ENCODE measurements around the gene DNAL1. TPM values are rescaled to one million over a fixed set of nuclear protein-coding genes. Genes with fewer than 3 reads are reported as not detected.

DNAL1 gene
- total RNA-seq, result 16.6 TPM
- long read RNA-seq, full-length matches to known transcripts, result 1 of 5 reads
- long read RNA-seq, partial matches to known transcripts, result 0 of 5 reads
- long read RNA-seq, other reads (novel, unspliced or antisense), result 4 of 5 reads

DNA sequence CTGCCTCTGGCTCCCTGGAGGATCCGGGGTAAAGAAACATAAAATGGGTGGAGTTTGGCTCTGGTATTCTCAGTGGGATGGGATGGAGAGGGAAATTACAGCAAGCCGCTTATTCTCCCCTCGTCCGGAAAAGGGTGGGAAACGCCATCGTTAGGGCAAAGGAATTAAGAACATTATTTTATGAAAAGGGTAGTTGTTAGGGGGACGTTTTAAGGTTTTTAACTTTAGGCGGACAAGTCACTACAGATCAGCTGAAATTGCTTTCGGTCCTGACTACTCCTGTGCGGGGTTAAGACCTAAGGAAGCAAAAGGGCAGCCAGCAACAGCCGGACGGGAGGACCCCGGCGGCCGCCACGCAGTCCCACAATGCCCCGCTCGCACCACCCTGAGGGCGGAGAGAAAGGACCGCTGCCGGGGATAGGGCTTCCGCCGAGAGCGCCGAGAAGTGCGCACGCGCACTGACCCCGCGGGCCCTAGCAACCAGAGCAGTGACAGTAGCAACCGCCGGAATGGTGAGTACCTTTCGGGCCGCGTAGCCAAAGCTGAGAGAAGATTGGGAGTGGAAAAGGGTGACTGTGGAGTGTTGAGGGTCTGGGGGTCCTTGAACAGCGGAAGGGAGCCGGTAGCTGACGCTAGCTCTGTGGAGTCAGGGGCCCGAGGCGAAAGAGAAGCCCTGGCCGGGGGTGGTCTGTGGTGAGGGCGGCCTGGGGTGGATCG is at the start of gene DNAL1:
DNAL1 (plus strand) TSS at position 456 of the 717 bp plus-strand sequence; CDS start at position 510, 54 bp downstream.
- H3K27ac ChIP-seq, result peak within 1 kb of the TSS; percentile 82
- intact Hi-C loops (cut with DNase I), result no loop called here
- H3K4me3 ChIP-seq, result peak within 1 kb of the TSS; percentile 72
- ATAC-seq, result peak; percentile 100
- H3K4me1 ChIP-seq, result peaks cover 6% of the 10 kb centered on the region
- H3K27me3 ChIP-seq, result no peaks in the 10 kb centered on the region
- no peak for TF ChIP-seq CTCF (IDR thresholded peaks at IDR 0.05)
- H3K36me3 ChIP-seq, result no peaks in the 10 kb centered on the region
- peak; percentile 97 for DNase-seq
- H3K9me3 ChIP-seq, result no peaks in the 10 kb centered on the region

- no peak for DNase-seq
- intact Hi-C loops (cut with DNase I), result no loop called here
- H3K27ac ChIP-seq, result no peak overlapping the region
These were observed 45.3 kb upstream of the DNAL1 start for GRCh38 chr14:73599499-73599898.

GRCh38 chr14:73602994-73603393 is 41.8 kb upstream of the DNAL1 start:
- no peak for DNase-seq
- H3K4me3 ChIP-seq, result no peak overlapping the region
- intact Hi-C loops (cut with DNase I), result no loop called here

More at GRCh38 chr14:73599499-73599898, 45.3 kb upstream of the DNAL1 start:
- Histone ChIP-seq H3K4me3 (no peak overlapping the region), H3K36me3 (no peaks in the 10 kb centered on the region), H3K4me1 (no peaks in the 10 kb centered on the region), H3K27me3 (no peaks in the 10 kb centered on the region), H3K9me3 (no peaks in the 10 kb centered on the region)
- no peak for ATAC-seq
- TF ChIP-seq CTCF (IDR thresholded peaks at IDR 0.05), result no peak

DNA sequence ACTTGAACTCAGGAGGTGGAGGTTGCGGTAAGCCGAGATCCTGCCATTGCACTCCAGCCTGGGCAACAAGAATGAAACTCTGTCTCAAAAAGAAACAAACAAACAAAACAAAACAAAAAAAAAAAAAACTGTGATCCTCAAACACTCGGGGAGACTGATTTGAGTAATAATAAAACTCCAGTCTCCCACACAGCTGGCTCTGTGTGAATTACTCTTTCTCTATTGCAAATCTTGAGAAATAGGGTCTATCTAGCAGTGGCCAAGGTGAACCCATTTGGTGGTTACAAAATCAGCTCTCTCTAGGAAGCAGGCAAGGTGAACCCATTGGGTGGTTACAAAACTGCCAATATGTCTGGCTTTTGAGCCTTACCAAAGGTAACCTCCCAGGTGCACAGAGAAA is 38.5 kb upstream of the DNAL1 start:
- no peak for DNase-seq
- H3K36me3 ChIP-seq, result no peaks in the 10 kb centered on the region
- intact Hi-C loops (cut with DNase I), result no loop called here
- no peaks in the 10 kb centered on the region for H3K4me1 ChIP-seq
- H3K9me3 ChIP-seq, result no peaks in the 10 kb centered on the region
- no peak for TF ChIP-seq CTCF (IDR thresholded peaks at IDR 0.05)
- H3K4me3 ChIP-seq, result no peak overlapping the region
- no peaks in the 10 kb centered on the region for H3K27me3 ChIP-seq
- ATAC-seq, result no peak
- H3K27ac ChIP-seq, result no peak overlapping the region

More at GRCh38 chr14:73602994-73603393, 41.8 kb upstream of the DNAL1 start:
- no peaks in the 10 kb centered on the region for H3K9me3 ChIP-seq
- H3K4me1 ChIP-seq, result no peaks in the 10 kb centered on the region
- H3K36me3 ChIP-seq, result no peaks in the 10 kb centered on the region
- H3K27me3 ChIP-seq, result no peaks in the 10 kb centered on the region
- no peak overlapping the region for H3K27ac ChIP-seq
- no peak for ATAC-seq
- TF ChIP-seq CTCF (IDR thresholded peaks at IDR 0.05), result no peak

DNA sequence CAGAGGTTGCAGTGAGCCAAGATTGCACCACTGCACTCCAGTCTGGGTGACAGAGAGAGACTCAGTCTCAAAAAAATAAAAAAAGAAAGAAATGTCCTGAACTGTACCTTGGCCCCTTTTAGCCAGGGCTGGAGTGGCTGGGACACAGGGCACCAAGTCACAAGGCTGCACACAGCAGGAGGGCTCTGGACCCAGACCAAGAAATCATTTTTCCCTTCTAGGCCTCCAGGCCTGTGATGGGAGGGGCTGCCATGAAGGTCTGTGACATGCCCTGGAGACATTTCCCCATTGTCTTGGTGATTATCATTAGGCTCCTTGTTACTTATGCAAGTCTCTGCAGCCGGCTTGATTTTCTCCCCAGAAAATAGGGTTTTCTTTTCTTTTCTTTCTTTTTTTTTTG is 37.5 kb upstream of the DNAL1 start:
- Histone ChIP-seq H3K36me3 (no peaks in the 10 kb centered on the region), H3K27me3 (no peaks in the 10 kb centered on the region), H3K9me3 (no peaks in the 10 kb centered on the region), H3K4me3 (no peak overlapping the region), H3K27ac (no peak overlapping the region), H3K4me1 (no peaks in the 10 kb centered on the region)
- no peak for TF ChIP-seq CTCF (IDR thresholded peaks at IDR 0.05)
- ATAC-seq, result no peak
- intact Hi-C loops (cut with DNase I), result no loop called here
- DNase-seq, result no peak
